CD4-positive, alpha-beta T cell (primary cell): ENCODE data around the gene TDG. TPM values are rescaled to one million over a fixed set of nuclear protein-coding genes. Genes with fewer than 3 reads are reported as not detected.
"Not testable (repeated sequence)": the region's sequence is repeated elsewhere in the genome, so short reads cannot be mapped to it uniquely, and the experiment has no call there.

Experiments
- ATAC-seq: fragments of 200-7000 bp; cut with Tn5 transposase; one replicate; pipeline ENCODE4 v1.10.0; 2022; ENCODE audit warnings: mild to moderate bottlenecking; ENCODE audit not compliant: poor library complexity
- CTCF ChIA-PET: fragments of 350-600 bp; sonication (Branson Sonifier 250); formaldehyde crosslinking; loops from one replicate; lab custom pipeline; 2021; ENCODE audit warnings: antibody characterized with exemption, inconsistent platforms; lab: Charles Lee
- POLR2A ChIA-PET: fragments of 350-600 bp; sonication (Branson Sonifier 250); formaldehyde crosslinking; loops from one replicate; lab custom pipeline; 2021; ENCODE audit warnings: antibody characterized with exemption, inconsistent platforms; lab: Charles Lee
- DNase-seq, 14 experiments: peaks; one replicate each; pipeline ENCODE4 v3.0.0-alpha.2; 2013 to 2020; ENCODE audit warnings: mixed read lengths in 2 of 14
- H3K27ac ChIP-seq, 2 donors: one replicate each; pipeline versions ENCODE4 v1.5.1 to v1.7.0; 2013; ENCODE audit warnings: low read length in 2 of 2, low read depth in 1 of 2, mild to moderate bottlenecking in 1 of 2
- H3K27me3 ChIP-seq, 2 experiments: 1 replicate in 1 of 2; 2 replicates in 1 of 2; pipeline versions ENCODE4 v1.6.1 to v1.7.0; 2013; ENCODE audit warnings: low read length in 2 of 2, control low read depth in 1 of 2, mild to moderate bottlenecking in 1 of 2, moderate library complexity in 1 of 2; ENCODE audit not compliant: insufficient read depth in 2 of 2, control insufficient read depth in 1 of 2
- H3K36me3 ChIP-seq: one replicate; pipeline ENCODE4 v1.6.1; 2013; ENCODE audit warnings: low read length, control low read depth; ENCODE audit not compliant: insufficient read depth
- H3K4me1 ChIP-seq: one replicate; pipeline ENCODE4 v1.6.1; 2013; ENCODE audit warnings: low read length, control low read depth; ENCODE audit not compliant: insufficient read depth
- H3K4me3 ChIP-seq: one replicate; pipeline ENCODE4 v1.5.1; 2013; ENCODE audit warnings: mild to moderate bottlenecking, low read length, moderate library complexity
- H3K9me3 ChIP-seq, 2 experiments: 1 replicate in 1 of 2; 2 replicates in 1 of 2; pipeline versions ENCODE4 v1.6.1 to v1.7.0; 2013; ENCODE audit warnings: low read length in 2 of 2, mild to moderate bottlenecking in 2 of 2, control low read depth in 1 of 2, moderate library complexity in 1 of 2; ENCODE audit not compliant: control insufficient read depth in 1 of 2, insufficient read depth in 1 of 2
- H3K27ac Mint-ChIP-seq: one replicate; pipeline ENCODE4 v1.8.0; 2020; ENCODE audit warnings: mixed read lengths
- H3K27me3 Mint-ChIP-seq: one replicate; pipeline ENCODE4 v1.8.0; 2021; ENCODE audit warnings: mixed read lengths
- H3K36me3 Mint-ChIP-seq: one replicate; pipeline ENCODE4 v1.8.0; 2021; ENCODE audit warnings: low read depth, mixed read lengths
- H3K4me1 Mint-ChIP-seq: one replicate; pipeline ENCODE4 v1.8.0; 2021; ENCODE audit warnings: low read depth, mixed read lengths
- H3K4me3 Mint-ChIP-seq: one replicate; pipeline ENCODE4 v1.8.0; 2020; ENCODE audit warnings: mild to moderate bottlenecking, mixed read lengths
- H3K9me3 Mint-ChIP-seq: one replicate; pipeline ENCODE4 v1.8.0; 2020; ENCODE audit warnings: mixed read lengths
- CTCF ChIP-seq: fragments of 200-600 bp; IDR thresholded peaks from one replicate; pipeline ENCODE4 v1.8.0; 2022; ENCODE audit warnings: antibody characterized with exemption, mild to moderate bottlenecking
- intact Hi-C, 2 experiments: fragments of 100-400 bp; cut with DNase I in 1 of 2; cut with micrococcal nuclease in 1 of 2; formaldehyde crosslinking; loops; one replicate each; pipeline versions ENCODE4 v1.15.1 to v1.9.0; 2023 to 2025; cut with DNase I, micrococcal nuclease
- total RNA-seq, 174 experiments: library from RNA in 2 of 174; stranded (reverse) in 2 of 174; gene quantifications; one replicate each; pipeline ENCODE4 v1.2.3 and lab custom pipeline; 2021 to 2026

The TDG gene
- total RNA-seq, 2 experiments from 2014 or later, result 27.5 to 29.6 TPM

GRCh38 chr12:104010606-104011169 lies 45.0 kb downstream of the TDG start:
- H3K9me3 ChIP-seq, result peaks cover 0 to 5% of the 10 kb centered on the region in 2 experiments
- no peaks in the 10 kb centered on the region for H3K36me3 ChIP-seq
- no peak for TF ChIP-seq CTCF
- Mint-ChIP-seq H3K27me3 (peaks cover 26% of the 10 kb centered on the region), H3K9me3 (peaks cover 2% of the 10 kb centered on the region), H3K4me1 (no peaks in the 10 kb centered on the region), H3K36me3 (no peaks in the 10 kb centered on the region), H3K27ac (no peak overlapping the region), H3K4me3 (no peak overlapping the region)
- ChIA-PET POLR2A (no interaction called here), CTCF (interaction anchor here (1.0 kb wide), 1 partner anchor 31 kb away, joined by 3 read pairs; no protein-coding TSS in a partner anchor)
- ATAC-seq (no peak), DNase-seq (no peak)
- intact Hi-C loops, result no loop called here
- no peak overlapping the region for H3K4me3 ChIP-seq
- H3K27ac ChIP-seq, result no peak overlapping the region
- no peaks in the 10 kb centered on the region for H3K27me3 ChIP-seq
- no peaks in the 10 kb centered on the region for H3K4me1 ChIP-seq

GRCh38 chr12:104011253-104011652 lies 45.6 kb downstream of the TDG start:
- Mint-ChIP-seq H3K36me3 (no peaks in the 10 kb centered on the region), H3K27ac (no peak overlapping the region), H3K27me3 (peaks cover 24% of the 10 kb centered on the region), H3K4me1 (no peaks in the 10 kb centered on the region), H3K9me3 (peaks cover 2% of the 10 kb centered on the region), H3K4me3 (no peak overlapping the region)
- intact Hi-C loops, result no loop called here
- peaks cover 0 to 5% of the 10 kb centered on the region in 2 experiments for H3K9me3 ChIP-seq
- DNase-seq (no peak), ATAC-seq (no peak)
- H3K4me3 ChIP-seq, result no peak overlapping the region
- H3K36me3 ChIP-seq, result no peaks in the 10 kb centered on the region
- no peaks in the 10 kb centered on the region for H3K27me3 ChIP-seq
- no peaks in the 10 kb centered on the region for H3K4me1 ChIP-seq
- POLR2A ChIA-PET, result no interaction called here
- TF ChIP-seq CTCF, result no peak
- CTCF ChIA-PET, result interaction anchor here (1.0 kb wide), 1 partner anchor 31 kb away, joined by 3 read pairs; no protein-coding TSS in a partner anchor
- no peak overlapping the region for H3K27ac ChIP-seq

- Histone ChIP-seq H3K27ac (no peak overlapping the region), H3K27me3 (no peaks in the 10 kb centered on the region), H3K36me3 (no peaks in the 10 kb centered on the region), H3K4me3 (no peak overlapping the region), H3K4me1 (no peaks in the 10 kb centered on the region), H3K9me3 (peaks cover 0 to 5% of the 10 kb centered on the region in 2 experiments)
- Mint-ChIP-seq H3K36me3 (no peaks in the 10 kb centered on the region), H3K9me3 (peaks cover 2% of the 10 kb centered on the region), H3K27me3 (peaks cover 14% of the 10 kb centered on the region), H3K27ac (no peak overlapping the region), H3K4me1 (no peaks in the 10 kb centered on the region), H3K4me3 (no peak overlapping the region)
- intact Hi-C loops, result no loop called here
- no peak for TF ChIP-seq CTCF
- DNase-seq, result no peak
- CTCF ChIA-PET, result no interaction called here
- POLR2A ChIA-PET, result no interaction called here
- ATAC-seq, result no peak
These were observed 46.7 kb downstream of the TDG start for GRCh38 chr12:104012331-104012730.

GRCh38 chr12:104021862-104022261 lies 56.2 kb downstream of the TDG start:
- H3K36me3 Mint-ChIP-seq, H3K4me1 ChIP-seq, H3K9me3 ChIP-seq, H3K27ac ChIP-seq, H3K4me1 Mint-ChIP-seq, H3K9me3 Mint-ChIP-seq, intact Hi-C loops, H3K4me3 Mint-ChIP-seq, H3K36me3 ChIP-seq, H3K27ac Mint-ChIP-seq, H3K27me3 ChIP-seq, CTCF ChIA-PET, H3K4me3 ChIP-seq, ATAC-seq, POLR2A ChIA-PET, DNase-seq: not testable (repeated sequence)
- peaks cover 23% of the 10 kb centered on the region for H3K27me3 Mint-ChIP-seq
